HG02763 (cell line): ENCODE data around the gene EGFR.
"Not testable (repeated sequence)": the region's sequence is repeated elsewhere in the genome, so short reads cannot be mapped to it uniquely, and the experiment has no call there.

ENCODE experiments used
- ATAC-seq: cut with Tn5 transposase; IDR thresholded peaks from one replicate; pipeline ENCODE4 v1.9.1; 2021; ENCODE audit warnings: mild to moderate bottlenecking, moderate library complexity; ENCODE audit not compliant: unreplicated experiment

The EGFR gene

GRCh38 chr7:55164527-55164926, 145.7 kb downstream of the EGFR start:
- no peak for ATAC-seq

DNA sequence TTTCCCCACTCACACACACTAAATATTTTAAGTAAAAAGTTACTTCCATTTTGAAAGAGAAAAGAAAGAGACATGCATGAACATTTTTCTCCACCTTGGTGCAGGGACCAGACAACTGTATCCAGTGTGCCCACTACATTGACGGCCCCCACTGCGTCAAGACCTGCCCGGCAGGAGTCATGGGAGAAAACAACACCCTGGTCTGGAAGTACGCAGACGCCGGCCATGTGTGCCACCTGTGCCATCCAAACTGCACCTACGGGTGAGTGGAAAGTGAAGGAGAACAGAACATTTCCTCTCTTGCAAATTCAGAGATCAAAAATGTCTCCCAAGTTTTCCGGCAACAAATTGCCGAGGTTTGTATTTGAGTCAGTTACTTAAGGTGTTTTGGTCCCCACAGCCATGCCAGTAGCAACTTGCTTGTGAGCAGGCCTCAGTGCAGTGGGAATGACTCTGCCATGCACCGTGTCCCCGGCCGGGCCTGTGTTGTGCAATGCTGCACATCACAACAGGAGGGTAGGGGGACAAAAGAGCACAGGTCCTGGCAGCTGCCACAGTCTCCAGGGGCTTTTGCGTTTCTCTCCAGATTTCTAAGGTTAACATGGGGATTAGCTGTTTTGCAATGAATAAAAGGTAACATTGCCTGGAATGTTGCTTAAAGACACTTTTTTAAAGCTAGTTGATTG, 146.5 kb downstream of the EGFR start:
- ATAC-seq, result no peak

DNA sequence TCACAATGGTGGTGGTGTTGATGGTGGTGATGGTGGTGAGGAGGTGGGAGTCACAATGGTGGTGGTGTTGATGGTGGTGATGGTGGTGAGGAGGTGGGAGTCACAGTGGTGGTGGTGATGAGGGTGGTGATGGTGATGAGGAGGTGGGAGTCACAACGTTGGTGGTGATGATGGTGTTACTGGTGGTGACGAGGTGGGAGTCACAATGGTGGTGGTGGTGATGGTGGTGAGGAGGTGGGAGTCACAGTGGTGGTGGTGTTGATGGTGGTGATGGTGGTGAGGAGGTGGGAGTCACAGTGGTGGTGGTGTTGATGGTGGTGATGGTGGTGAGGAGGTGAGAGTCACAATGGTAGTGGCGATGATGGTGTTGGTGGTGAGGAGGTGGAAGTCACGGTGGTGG, 148.5 kb downstream of the EGFR start:
- ATAC-seq, result not testable (repeated sequence)

GRCh38 chr7:55170335-55171069, 151.7 kb downstream of the EGFR start:
- ATAC-seq, result no peak

GRCh38 chr7:55171157-55171556, 152.3 kb downstream of the EGFR start:
- no peak for ATAC-seq

DNA sequence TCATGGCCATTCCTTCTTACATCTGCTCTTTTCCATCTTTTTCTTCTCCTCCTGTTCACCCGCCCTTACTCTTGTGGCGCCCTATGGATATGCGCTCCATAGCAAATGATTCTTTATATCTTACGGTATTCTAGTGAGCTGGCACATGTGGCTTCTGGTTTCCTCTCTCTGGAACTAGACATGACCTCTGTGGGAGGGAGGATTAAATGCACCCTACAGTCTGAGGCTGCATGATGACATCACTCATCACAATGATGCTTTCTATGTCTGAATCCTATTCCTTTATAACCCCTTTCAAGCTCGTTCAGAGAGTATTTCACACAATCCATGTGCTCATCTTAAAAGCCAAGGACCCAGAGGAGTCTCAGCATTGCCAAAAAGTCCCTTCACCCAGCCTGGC, 153.3 kb downstream of the EGFR start:
- no peak for ATAC-seq

- ATAC-seq, result no peak
These were observed 154.2 kb downstream of the EGFR start for GRCh38 chr7:55172881-55173609.

- no peak for ATAC-seq
These were observed 154.9 kb downstream of the EGFR start for GRCh38 chr7:55173671-55174070.

- ATAC-seq, result no peak
These were observed 155.6 kb downstream of the EGFR start for GRCh38 chr7:55174456-55174855.

- no peak for ATAC-seq
These were observed 156.0 kb downstream of the EGFR start for GRCh38 chr7:55174856-55175255.

DNA sequence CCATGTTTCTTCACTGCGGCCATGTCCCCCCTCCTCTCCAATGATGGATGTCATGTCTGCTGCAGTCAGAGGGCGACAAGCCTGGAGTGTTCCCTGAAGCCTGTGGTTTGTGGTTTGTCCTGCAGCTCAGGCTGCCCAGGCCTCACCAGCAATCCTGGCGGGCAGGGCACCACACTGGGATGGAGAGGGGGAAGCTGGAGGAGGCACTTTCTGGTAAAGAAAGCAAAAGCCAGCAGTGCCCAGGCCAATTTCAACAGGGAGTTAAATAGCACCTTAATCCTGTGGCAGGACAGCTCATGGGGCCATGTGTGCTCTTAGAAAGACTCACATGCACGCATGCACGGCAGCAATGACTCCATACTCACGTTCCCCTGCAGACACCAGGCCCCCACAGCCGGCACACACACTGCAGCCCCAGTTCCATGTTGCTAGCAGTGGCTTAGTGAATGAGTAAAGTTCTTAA, 158.3 kb downstream of the EGFR start:
- no peak for ATAC-seq

DNA sequence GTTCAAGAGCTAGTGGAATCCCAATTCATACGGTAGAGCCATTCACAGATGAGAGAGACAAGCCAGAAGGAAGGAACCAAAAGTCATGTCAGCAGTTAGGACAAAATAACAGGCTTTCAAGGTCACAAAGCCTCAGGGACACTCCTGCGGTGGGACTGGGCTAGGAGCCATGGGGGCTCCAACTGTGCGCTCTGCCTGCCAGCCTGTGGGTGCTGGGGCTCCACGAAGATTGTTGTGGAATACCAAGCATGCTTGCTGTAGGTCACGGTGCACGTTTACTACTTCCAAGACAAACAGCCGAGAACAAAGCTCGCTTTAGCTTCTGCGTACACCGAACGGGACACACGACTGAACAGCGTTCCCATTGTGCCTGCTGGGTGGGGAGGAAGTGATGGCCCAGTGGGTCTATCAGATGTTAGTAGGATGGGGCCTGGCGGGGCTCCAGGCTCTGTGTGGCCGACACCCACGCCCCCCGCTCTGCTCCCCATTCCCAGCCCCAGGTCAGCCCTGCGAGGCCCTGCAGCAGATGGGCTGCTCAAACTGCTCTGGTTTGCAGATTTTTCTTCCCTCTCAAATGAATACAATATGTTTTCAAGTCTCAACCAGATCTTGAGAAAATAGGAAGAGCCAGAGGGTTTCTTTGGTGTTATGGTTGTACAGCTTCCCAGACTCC, 158.9 kb downstream of the EGFR start:
- no peak for ATAC-seq

DNA sequence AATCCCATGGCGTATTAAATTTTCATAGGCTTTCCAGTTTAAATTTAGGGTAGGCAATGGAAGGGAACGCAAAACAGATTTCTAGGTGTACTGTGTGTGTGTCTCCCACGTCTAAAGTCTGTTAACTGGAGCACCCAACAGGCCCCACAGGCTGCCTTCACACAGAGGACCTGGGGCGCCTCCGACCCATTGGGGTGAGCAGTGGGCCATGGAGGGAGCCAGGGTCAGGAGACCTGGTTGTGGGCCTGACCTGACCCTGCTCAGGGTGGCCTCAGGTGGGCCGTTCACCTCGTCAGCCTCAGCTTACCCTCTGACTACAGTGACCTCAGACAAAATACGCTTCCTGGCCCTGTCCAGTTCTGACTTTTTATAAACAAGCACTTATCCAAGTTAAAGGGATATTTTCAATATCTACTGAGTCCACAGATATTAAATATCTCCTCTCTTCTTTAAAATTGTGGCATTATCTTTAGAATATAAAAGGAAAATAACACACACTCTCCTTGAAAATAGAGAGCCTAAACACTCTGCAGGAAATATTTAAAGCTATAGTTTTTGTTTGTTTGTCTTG, 159.6 kb downstream of the EGFR start:
- ATAC-seq, result no peak

DNA sequence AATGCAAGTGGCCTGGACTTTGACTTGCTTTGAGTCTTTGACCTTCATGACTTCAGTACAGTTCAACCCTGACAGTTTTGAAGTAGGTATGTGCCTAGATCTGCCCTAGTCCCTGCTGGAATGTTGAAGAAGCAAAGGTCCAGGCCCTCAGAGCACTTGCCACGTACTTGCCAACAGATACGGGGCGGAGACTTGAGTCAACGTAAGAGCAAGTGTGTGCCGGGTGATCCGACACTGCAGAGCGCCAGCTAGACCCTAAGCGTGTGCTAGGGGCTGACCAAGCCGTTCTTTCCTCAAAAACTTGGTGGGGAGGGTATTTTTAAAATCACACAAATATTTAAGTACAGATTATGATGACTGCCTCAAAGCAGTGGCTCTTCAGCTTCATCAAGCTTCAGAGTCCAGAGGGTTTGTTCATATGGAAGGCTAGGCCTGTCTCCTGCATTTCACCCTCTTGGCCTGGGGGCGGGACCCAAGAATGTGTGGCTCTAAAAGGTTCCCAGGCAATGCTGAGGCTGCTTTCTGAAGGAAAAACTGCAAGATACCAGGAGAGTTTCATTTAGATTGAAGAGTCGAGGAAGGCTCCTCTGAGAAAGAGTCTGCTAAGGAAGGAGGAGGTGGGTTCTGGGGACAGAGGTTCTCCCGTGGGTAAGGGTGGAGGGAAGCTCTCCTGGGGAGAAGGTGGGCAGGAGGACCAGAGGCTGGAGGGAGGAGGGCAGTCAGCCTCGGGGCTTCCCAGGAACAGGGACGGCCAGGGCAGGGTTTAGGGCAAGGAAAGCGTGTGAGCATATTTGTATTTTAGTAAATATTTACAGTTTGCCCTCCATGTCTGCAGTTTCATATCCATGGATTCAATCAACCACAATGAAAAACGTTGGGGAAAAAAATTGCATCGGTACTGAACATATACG, 160.3 kb downstream of the EGFR start:
- ATAC-seq, result no peak

DNA sequence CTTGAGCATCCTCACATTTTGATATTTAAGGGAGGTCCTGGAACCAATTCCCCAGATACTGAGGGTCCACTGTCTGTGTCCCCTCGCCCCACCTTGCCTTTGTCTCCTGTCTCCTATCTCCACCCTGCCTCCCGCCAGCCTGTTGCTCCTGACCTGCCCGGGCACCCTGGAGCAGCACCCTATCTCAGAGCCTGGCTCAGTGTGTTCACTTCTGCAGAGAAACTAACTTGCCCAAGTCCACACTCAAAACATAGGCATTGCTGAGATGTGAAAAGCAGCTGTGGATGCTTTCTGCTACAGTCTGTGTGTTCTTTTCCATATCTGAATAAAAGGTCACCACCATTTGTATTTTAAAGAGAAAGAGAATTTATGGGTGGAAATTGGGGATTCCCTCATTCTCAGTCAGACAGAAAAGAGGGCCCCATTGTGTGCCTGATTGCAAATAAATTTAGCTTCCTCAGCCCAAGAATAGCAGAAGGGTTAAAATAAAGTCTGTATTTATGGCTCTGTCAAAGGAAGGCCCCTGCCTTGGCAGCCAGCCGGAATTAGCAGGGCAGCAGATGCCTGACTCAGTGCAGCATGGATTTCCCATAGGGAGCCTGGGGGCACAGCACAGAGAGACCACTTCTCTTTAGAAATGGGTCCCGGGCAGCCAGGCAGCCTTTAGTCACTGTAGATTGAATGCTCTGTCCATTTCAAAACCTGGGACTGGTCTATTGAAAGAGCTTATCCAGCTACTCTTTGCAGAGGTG, 161.3 kb downstream of the EGFR start:
- no peak for ATAC-seq

- ATAC-seq, result no peak
These were observed 162.2 kb downstream of the EGFR start for GRCh38 chr7:55180963-55181542.

GRCh38 chr7:55181762-55182161, 162.9 kb downstream of the EGFR start:
- no peak for ATAC-seq

DNA sequence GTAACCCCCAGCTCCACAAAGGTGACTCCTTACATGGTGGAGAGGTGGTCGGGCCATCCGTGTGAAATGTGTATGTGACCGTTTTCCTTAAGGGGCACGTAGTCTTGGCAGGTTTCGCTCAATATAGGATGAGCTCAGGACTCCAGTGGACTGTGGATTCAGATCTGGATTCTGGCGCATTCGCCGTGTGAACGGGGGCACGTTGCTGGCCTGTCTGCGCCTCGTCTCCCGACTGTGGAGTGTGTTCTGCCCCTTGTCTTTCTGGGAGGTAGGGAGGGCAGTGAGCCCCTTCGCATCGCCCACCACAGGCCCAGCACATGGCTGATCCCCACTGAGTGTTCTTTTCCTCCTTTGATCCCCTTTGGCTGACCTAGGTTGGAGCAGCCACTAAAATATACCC, 165.1 kb downstream of the EGFR start:
- ATAC-seq, result no peak

- ATAC-seq, result no peak
These were observed 166.5 kb downstream of the EGFR start for GRCh38 chr7:55185321-55185802.
